Karpas-422 (cell line): ENCODE measurements around the gene BSND. TPM values are rescaled to one million over a fixed set of nuclear protein-coding genes. Genes with fewer than 3 reads are reported as not detected.

ENCODE experiments used
- DNase-seq: peaks from one replicate; pipeline ENCODE4 v3.0.0-alpha.2; 2015
- H2AFZ ChIP-seq: fragments of 200-600 bp; sonication (generic); 2 replicates; pipeline ENCODE4 v1.6.1; 2014; ENCODE audit warnings: antibody characterized with exemption, low read length, mixed read lengths
- H3K27ac ChIP-seq: fragments of 200-600 bp; sonication (generic); 2 replicates; pipeline ENCODE4 v1.5.1; 2014; ENCODE audit warnings: mild to moderate bottlenecking, low read length, moderate library complexity
- H3K27me3 ChIP-seq: fragments of 200-600 bp; sonication (generic); 2 replicates; pipeline ENCODE4 v1.6.1; 2014; ENCODE audit warnings: low read length, mixed read lengths
- H3K36me3 ChIP-seq: fragments of 200-600 bp; sonication (generic); 2 replicates; pipeline ENCODE4 v1.6.1; 2014; ENCODE audit warnings: low read length, mixed read lengths; ENCODE audit not compliant: insufficient read depth
- H3K4me1 ChIP-seq: fragments of 200-600 bp; sonication (generic); 2 replicates; pipeline ENCODE4 v1.6.1; 2014; ENCODE audit warnings: mild to moderate bottlenecking, low read length, mixed read lengths
- H3K4me2 ChIP-seq: fragments of 200-600 bp; sonication (generic); 2 replicates; pipeline ENCODE4 v1.6.1; 2014; ENCODE audit warnings: low read length, low read depth, mild to moderate bottlenecking; ENCODE audit not compliant: poor library complexity, severe bottlenecking
- H3K4me3 ChIP-seq: fragments of 200-600 bp; sonication (generic); 2 replicates; pipeline ENCODE4 v1.5.1; 2014; ENCODE audit warnings: mild to moderate bottlenecking, antibody characterized with exemption, low read length, mixed read lengths
- H3K79me2 ChIP-seq: fragments of 200-600 bp; sonication (generic); 2 replicates; pipeline ENCODE4 v1.6.1; 2014; ENCODE audit warnings: mild to moderate bottlenecking, low read length, mixed read lengths
- H3K9ac ChIP-seq: fragments of 200-600 bp; sonication (generic); 2 replicates; pipeline ENCODE4 v1.6.0; 2014; ENCODE audit warnings: low read length
- H3K9me2 ChIP-seq: fragments of 200-600 bp; sonication (generic), shearing (Covaris generic); replicated peaks from 2 replicates; pipeline ENCODE4 v1.6.0; 2014; ENCODE audit warnings: mild to moderate bottlenecking, low read length, moderate library complexity; ENCODE audit not compliant: insufficient read depth
- H3K9me3 ChIP-seq: fragments of 300-700, 200-600 bp; sonication (generic); 2 replicates; pipeline ENCODE4 v1.6.1; 2014; ENCODE audit warnings: low read length, mixed read lengths
- H4K20me1 ChIP-seq: fragments of 200-600 bp; sonication (generic); 2 replicates; pipeline ENCODE4 v1.6.1; 2014; ENCODE audit warnings: mild to moderate bottlenecking, antibody characterized with exemption, low read length, low read depth; ENCODE audit not compliant: insufficient read depth
- total RNA-seq: library from RNA; depleted of rRNA; stranded (reverse); fragments of >200 nt; shearing (Covaris generic); gene quantifications from 2 replicates; pipeline ENCODE4 v1.2.3, GENCODE V29; 2014; ENCODE audit warnings: low replicate concordance

BSND gene
- total RNA-seq, 1 experiment from 2014 or later: not detected

DNA sequence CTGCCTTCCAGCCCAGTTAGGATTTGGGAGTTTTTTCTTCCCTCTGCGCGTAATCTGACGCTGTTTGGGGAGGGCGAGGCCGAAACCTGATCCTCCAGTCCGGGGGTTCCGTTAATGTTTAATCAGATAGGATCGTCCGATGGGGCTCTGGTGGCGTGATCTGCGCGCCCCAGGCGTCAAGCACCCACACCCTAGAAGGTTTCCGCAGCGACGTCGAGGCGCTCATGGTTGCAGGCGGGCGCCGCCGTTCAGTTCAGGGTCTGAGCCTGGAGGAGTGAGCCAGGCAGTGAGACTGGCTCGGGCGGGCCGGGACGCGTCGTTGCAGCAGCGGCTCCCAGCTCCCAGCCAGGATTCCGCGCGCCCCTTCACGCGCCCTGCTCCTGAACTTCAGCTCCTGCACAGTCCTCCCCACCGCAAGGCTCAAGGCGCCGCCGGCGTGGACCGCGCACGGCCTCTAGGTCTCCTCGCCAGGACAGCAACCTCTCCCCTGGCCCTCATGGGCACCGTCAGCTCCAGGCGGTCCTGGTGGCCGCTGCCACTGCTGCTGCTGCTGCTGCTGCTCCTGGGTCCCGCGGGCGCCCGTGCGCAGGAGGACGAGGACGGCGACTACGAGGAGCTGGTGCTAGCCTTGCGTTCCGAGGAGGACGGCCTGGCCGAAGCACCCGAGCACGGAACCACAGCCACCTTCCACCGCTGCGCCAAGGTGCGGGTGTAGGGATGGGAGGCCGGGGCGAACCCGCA lies 40.8 kb downstream of the BSND start, which contains the start of gene PCSK9:
Gene PCSK9 (plus strand): TSS at position 207 of the 741 bp plus-strand sequence. CDS start 290 bp downstream, at position 497.
- Histone ChIP-seq H3K4me1 (no peaks in the 10 kb centered on the region), H3K27me3 (no peaks in the 10 kb centered on the region), H3K4me3 (no peak within 1 kb of the TSS), H3K79me2 (no peaks in the 10 kb centered on the region), H3K9me3 (no peaks in the 10 kb centered on the region), H3K4me2 (no peak within 1 kb of the TSS), H3K9ac (no peak within 1 kb of the TSS), H4K20me1 (no peaks in the 10 kb centered on the region), H3K9me2 (no peaks in the 10 kb centered on the region), H3K27ac (no peak within 1 kb of the TSS), H3K36me3 (no peaks in the 10 kb centered on the region), H2AFZ (no peak within 1 kb of the TSS)
- DNase-seq: no peak

DNA sequence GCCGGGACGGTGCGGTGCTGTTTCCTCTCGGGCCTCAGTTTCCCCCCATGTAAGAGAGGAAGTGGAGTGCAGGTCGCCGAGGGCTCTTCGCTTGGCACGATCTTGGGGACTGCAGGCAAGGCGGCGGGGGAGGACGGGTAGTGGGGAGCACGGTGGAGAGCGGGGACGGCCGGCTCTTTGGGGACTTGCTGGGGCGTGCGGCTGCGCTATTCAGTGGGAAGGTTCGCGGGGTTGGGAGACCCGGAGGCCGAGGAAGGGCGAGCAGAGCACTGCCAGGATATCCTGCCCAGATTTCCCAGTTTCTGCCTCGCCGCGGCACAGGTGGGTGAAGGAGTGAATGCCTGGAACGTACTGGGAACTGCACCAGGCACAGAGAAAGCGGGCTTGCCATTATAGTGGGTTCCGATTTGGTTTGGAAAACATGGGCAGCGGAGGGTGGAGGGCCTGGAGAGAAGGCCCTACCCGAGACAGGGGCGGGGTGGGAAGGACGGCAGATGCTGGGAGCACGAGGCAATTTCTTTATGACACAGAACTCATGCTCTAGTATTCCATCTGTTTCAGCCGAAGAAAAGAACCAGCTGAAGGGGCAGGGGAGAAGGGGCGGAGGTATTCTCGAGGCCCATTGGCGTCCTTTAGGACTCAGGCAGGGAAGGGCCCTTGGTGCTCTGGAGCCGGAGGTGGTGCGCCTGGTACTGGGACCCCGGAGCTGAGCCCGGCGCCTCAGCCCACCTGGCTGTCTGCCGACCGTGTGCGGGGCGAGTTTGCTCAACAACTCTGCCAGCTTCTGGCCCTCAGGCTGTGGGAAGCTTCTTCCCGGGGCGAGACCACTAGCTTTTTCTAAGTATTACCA lies 41.6 kb downstream of the BSND start:
- DNase-seq: no peak
- no peaks in the 10 kb centered on the region for H3K9me2 ChIP-seq
- H2AFZ ChIP-seq: no peak overlapping the region
- no peaks in the 10 kb centered on the region for H3K36me3 ChIP-seq
- H3K27me3 ChIP-seq: no peaks in the 10 kb centered on the region
- H3K79me2 ChIP-seq: no peaks in the 10 kb centered on the region
- H3K9ac ChIP-seq: no peak overlapping the region
- no peak overlapping the region for H3K4me2 ChIP-seq
- no peaks in the 10 kb centered on the region for H4K20me1 ChIP-seq
- H3K27ac ChIP-seq: no peak overlapping the region
- H3K4me1 ChIP-seq: no peaks in the 10 kb centered on the region
- no peak overlapping the region for H3K4me3 ChIP-seq
- no peaks in the 10 kb centered on the region for H3K9me3 ChIP-seq

DNA sequence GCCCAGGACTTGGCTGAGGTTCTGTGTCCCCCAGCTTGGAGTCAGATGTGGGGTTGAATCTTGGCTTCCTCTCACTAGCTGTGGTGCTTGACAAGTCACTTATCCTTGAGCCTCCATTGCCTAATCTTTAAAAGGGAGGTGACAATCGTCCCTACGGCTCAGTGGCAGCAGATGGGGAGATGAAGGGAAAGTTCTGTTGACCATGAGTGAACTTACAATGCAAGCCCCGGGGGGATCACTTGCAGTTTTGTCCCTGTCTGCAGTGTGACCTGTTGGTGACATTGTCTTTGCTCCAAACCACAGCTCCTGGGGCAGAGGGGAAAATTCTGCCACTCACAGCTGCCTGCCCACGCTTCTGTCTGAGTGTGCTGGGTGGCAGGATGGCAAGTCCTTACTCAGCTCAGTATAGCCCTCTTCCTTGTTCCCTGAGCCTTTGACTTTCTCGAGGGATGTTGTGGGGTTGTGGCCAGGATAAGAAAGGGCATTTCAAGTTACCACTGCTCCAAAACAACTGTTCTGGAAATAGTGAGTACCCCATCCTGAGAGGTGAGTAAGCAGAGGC lies 42.3 kb downstream of the BSND start:
- Histone ChIP-seq H3K4me3 (no peak overlapping the region), H3K27me3 (no peaks in the 10 kb centered on the region), H3K27ac (no peak overlapping the region), H2AFZ (no peak overlapping the region), H3K9me3 (no peaks in the 10 kb centered on the region), H3K79me2 (no peaks in the 10 kb centered on the region), H4K20me1 (no peaks in the 10 kb centered on the region), H3K9ac (no peak overlapping the region), H3K4me1 (no peaks in the 10 kb centered on the region), H3K9me2 (no peaks in the 10 kb centered on the region), H3K4me2 (no peak overlapping the region), H3K36me3 (no peaks in the 10 kb centered on the region)
- no peak for DNase-seq

DNA sequence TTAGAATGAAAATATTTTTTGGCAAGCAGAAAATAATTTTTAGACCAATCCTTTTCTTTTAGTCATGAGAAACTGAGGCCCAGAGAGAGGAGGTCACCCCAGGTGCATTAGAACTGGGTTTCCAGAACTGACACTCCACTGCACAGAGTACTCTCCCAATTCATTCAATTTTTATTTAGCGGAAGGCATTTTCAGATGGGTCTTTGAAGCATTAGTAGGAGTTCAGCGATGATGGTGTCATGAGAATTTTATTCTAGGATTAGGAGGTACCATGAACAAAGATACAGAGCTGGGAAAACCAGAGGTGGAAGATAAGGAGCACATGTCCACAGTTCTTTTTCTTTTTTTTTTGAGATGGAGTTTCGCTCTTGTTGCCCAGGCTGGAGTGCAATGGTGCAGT lies 42.9 kb downstream of the BSND start:
- H3K9me2 ChIP-seq: no peaks in the 10 kb centered on the region
- no peak overlapping the region for H3K9ac ChIP-seq
- no peaks in the 10 kb centered on the region for H3K79me2 ChIP-seq
- H3K36me3 ChIP-seq: no peaks in the 10 kb centered on the region
- no peaks in the 10 kb centered on the region for H3K27me3 ChIP-seq
- no peak overlapping the region for H2AFZ ChIP-seq
- H4K20me1 ChIP-seq: no peaks in the 10 kb centered on the region
- no peaks in the 10 kb centered on the region for H3K4me1 ChIP-seq
- DNase-seq: no peak
- H3K4me3 ChIP-seq: no peak overlapping the region
- no peaks in the 10 kb centered on the region for H3K9me3 ChIP-seq
- H3K4me2 ChIP-seq: no peak overlapping the region
- no peak overlapping the region for H3K27ac ChIP-seq

DNA sequence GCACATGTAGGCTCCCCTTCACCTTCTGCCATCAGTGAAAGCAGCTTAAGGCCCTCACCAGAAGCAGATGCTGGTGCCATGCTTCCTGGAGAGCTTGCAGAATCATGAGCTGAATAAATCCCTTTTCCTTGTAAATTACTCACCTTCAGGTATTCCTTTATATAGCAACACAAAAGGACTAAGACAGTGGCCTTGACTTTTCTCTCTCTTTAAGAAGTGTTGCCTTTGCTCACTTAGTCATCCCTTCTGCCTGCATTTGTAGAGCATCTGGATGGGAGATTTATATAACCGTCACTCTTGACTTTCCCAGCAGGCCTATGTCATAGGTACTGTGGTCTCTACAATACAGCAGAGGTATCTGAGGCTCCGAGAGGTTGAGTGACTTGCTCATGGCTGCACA lies 44.3 kb downstream of the BSND start:
- no peaks in the 10 kb centered on the region for H3K9me2 ChIP-seq
- no peak overlapping the region for H3K4me3 ChIP-seq
- no peak for DNase-seq
- no peaks in the 10 kb centered on the region for H3K27me3 ChIP-seq
- no peak overlapping the region for H3K4me2 ChIP-seq
- no peaks in the 10 kb centered on the region for H4K20me1 ChIP-seq
- H3K27ac ChIP-seq: no peak overlapping the region
- no peaks in the 10 kb centered on the region for H3K36me3 ChIP-seq
- no peaks in the 10 kb centered on the region for H3K79me2 ChIP-seq
- H2AFZ ChIP-seq: no peak overlapping the region
- no peaks in the 10 kb centered on the region for H3K4me1 ChIP-seq
- no peak overlapping the region for H3K9ac ChIP-seq
- H3K9me3 ChIP-seq: no peaks in the 10 kb centered on the region

DNA sequence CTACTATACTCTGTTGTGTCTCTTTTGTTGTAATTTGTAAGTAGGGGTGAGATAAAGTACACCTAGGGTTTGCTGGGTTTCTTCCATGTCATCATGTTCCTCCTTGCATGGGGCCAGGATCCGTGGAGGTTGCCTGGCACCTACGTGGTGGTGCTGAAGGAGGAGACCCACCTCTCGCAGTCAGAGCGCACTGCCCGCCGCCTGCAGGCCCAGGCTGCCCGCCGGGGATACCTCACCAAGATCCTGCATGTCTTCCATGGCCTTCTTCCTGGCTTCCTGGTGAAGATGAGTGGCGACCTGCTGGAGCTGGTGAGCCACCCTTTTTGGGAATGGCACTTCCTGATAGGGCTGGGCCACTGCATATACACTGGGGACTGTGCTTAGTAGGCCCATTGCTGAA lies 45.0 kb downstream of the BSND start:
- DNase-seq: no peak
- Histone ChIP-seq H2AFZ (no peak overlapping the region), H3K27me3 (no peaks in the 10 kb centered on the region), H4K20me1 (no peaks in the 10 kb centered on the region), H3K27ac (no peak overlapping the region), H3K9me3 (no peaks in the 10 kb centered on the region), H3K9ac (no peak overlapping the region), H3K4me3 (no peak overlapping the region), H3K79me2 (no peaks in the 10 kb centered on the region), H3K4me2 (no peak overlapping the region), H3K4me1 (no peaks in the 10 kb centered on the region), H3K9me2 (no peaks in the 10 kb centered on the region), H3K36me3 (no peaks in the 10 kb centered on the region)

DNA sequence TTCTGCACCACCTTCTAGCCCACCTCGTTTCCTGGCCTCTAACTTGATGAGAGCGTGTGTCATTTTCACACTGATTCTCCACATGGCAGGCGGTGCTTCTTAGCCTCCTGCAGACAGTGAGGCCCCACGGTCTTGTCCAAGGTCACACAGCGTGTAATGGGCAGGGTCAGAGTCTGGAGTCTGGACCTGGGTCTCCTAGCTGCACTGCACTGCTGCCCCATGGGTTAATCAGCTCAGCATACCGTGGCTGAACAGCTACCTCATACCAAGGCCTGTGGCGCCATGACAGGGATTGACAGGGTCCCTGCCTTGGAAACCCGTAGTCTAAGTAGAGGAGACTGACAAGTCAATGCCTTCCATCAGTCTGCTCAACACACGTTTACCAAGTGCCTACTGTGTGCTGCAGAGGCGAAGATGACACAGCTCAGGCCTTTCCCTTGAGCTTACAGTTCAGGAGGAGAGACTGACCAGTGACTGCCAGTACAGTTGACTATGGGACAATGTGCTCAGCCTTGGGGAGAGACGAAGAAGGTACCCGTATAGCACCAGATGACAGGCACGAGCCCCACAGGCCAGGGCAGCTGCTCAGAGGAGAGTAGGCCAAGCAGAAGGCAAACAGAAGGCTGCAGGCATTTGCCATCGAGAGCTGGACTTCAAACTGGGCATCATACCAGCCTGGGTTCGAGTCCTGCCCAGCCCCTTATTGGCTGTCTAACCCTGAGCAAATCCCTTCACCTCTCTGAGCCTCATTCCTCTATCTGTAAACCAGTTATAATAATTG lies 46.1 kb downstream of the BSND start:
- H2AFZ ChIP-seq: no peak overlapping the region
- no peak overlapping the region for H3K4me2 ChIP-seq
- no peaks in the 10 kb centered on the region for H3K27me3 ChIP-seq
- H3K9ac ChIP-seq: no peak overlapping the region
- no peaks in the 10 kb centered on the region for H3K9me2 ChIP-seq
- H3K36me3 ChIP-seq: no peaks in the 10 kb centered on the region
- no peak overlapping the region for H3K27ac ChIP-seq
- H3K4me3 ChIP-seq: no peak overlapping the region
- H3K9me3 ChIP-seq: no peaks in the 10 kb centered on the region
- no peaks in the 10 kb centered on the region for H3K79me2 ChIP-seq
- H3K4me1 ChIP-seq: no peaks in the 10 kb centered on the region
- no peaks in the 10 kb centered on the region for H4K20me1 ChIP-seq
- no peak for DNase-seq

DNA sequence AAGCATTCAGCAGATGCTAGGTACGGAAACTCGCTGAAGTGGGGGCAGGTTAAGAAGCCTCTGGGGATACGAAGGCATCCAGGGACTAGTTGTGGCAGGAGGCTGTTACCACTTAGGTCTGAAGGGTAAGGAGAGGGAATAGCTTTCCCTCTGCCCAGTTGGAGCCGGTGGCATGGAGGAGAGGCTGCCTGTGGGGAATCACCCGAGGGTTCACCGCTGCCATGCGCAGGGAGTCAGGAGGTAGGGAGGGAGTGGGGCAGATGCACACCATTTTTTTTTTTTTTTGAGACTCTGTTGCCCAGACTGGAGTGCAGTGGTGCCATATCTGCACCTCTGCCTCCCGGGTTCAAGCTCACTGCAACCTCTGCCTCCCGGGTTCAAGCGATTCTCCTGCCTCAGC lies 46.7 kb downstream of the BSND start:
- no peak for DNase-seq
- H3K4me2 ChIP-seq: no peak overlapping the region
- H3K79me2 ChIP-seq: no peaks in the 10 kb centered on the region
- no peaks in the 10 kb centered on the region for H4K20me1 ChIP-seq
- H2AFZ ChIP-seq: no peak overlapping the region
- H3K9me2 ChIP-seq: no peaks in the 10 kb centered on the region
- H3K27ac ChIP-seq: no peak overlapping the region
- H3K4me1 ChIP-seq: no peaks in the 10 kb centered on the region
- H3K9ac ChIP-seq: no peak overlapping the region
- no peaks in the 10 kb centered on the region for H3K36me3 ChIP-seq
- H3K27me3 ChIP-seq: no peaks in the 10 kb centered on the region
- no peak overlapping the region for H3K4me3 ChIP-seq
- H3K9me3 ChIP-seq: no peaks in the 10 kb centered on the region
